Skeletal muscle satellite cell (primary cell): Measurements from ENCODE around the gene NR1I3.
"Not testable (repeated sequence)": the region's sequence is repeated elsewhere in the genome, so short reads cannot be mapped to it uniquely, and the experiment has no call there.

Experiments used
- H3K27me3 ChIP-seq: 2 replicates; pipeline ENCODE4 v1.7.0; 2013; ENCODE audit warnings: low read length; ENCODE audit not compliant: control insufficient read depth, insufficient read depth
- H3K36me3 ChIP-seq: 2 replicates; pipeline ENCODE4 v1.7.0; 2013; ENCODE audit warnings: mild to moderate bottlenecking, control low read depth, low read length; ENCODE audit not compliant: insufficient read depth
- H3K4me1 ChIP-seq: 2 replicates; pipeline ENCODE4 v1.7.0; 2013; ENCODE audit warnings: low read length; ENCODE audit not compliant: control insufficient read depth, insufficient read depth
- H3K4me2 ChIP-seq: 2 replicates; pipeline ENCODE4 v1.7.0; 2013; ENCODE audit warnings: mild to moderate bottlenecking, low read length
- H3K4me3 ChIP-seq: 2 replicates; pipeline ENCODE4 v1.7.0; 2013; ENCODE audit warnings: low read length
- H3K9ac ChIP-seq: 2 replicates; pipeline ENCODE4 v1.7.0; 2013; ENCODE audit warnings: mild to moderate bottlenecking, low read depth, low read length, moderate library complexity
- H3K9me3 ChIP-seq: replicated peaks from 2 replicates; pipeline ENCODE4 v1.7.0; 2013; ENCODE audit warnings: mild to moderate bottlenecking, control low read depth, low read length

NR1I3 gene

DNA sequence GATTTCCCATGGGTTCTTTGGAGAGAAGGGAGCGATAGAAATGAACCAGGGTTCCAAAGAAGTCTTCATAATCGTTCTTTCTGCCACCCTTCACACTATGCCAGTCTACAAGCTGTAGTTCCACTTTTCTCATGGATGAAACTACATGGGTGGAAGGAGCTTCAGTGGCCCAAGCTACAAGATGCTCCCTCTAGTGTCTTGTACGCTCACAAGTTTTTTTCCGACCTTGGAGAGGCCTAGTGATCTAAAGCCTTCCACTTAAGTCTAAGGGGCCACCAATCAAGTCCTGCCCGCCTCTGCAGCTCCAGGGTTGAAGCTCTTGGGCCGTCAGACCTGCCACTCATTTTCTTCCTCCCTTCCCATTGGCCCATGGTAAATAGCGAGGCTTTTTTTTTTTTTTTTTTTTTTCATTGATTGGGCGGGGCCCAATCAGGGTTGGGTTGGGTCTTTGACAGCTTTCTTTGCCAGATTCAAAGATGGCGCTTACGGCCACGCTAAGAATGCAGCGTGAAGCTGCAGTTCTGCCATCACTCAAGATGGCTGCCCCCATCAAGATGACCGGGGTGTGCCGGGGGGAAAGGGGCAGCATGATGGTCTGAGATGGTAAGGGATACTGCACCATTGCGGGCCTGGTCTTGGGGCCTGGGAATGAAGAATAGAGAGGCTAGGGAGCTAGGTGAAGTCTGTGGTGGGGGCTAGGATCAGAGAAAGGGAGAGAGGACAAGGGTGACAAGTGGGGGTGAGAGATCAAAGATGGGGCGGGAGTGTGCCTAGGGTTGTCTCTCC is 12.3 kb downstream of the NR1I3 start, which contains the start of gene TOMM40L:
TSS of gene TOMM40L (plus strand) at position 527 of the 786 bp plus-strand sequence. CDS start 430 bp downstream, outside the sequence.
- H3K4me3 ChIP-seq = peak within 1 kb of the TSS; percentile 93
- H3K27me3 ChIP-seq = no peaks in the 10 kb centered on the region
- H3K4me2 ChIP-seq = peak within 1 kb of the TSS; percentile 87
- no peaks in the 10 kb centered on the region for H3K9me3 ChIP-seq
- H3K36me3 ChIP-seq = peaks cover 19% of the 10 kb centered on the region
- peaks cover 20% of the 10 kb centered on the region for H3K4me1 ChIP-seq
- H3K9ac ChIP-seq = peak within 1 kb of the TSS; percentile 88

DNA sequence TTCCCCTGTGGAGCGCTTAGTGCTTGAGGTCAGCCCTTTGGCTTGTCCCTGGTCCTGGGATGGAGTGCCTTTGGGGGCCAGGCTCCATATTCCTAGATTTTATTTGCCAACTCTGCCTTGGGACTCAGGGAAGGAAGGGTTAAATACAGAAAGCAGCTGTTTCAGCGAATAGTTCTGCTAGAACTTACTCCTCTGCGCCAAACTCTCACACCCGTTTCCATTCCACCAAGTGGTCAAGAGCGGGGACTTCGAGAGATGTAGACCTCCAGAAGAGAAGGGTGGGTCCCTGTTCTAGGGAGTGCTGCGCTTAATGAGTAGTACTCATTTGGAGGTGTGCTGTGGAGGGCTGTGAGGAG is 12.8 kb downstream of the NR1I3 start:
- Histone ChIP-seq H3K4me3 (peak overlapping the region; percentile 1), H3K36me3 (peaks cover 19% of the 10 kb centered on the region)

DNA sequence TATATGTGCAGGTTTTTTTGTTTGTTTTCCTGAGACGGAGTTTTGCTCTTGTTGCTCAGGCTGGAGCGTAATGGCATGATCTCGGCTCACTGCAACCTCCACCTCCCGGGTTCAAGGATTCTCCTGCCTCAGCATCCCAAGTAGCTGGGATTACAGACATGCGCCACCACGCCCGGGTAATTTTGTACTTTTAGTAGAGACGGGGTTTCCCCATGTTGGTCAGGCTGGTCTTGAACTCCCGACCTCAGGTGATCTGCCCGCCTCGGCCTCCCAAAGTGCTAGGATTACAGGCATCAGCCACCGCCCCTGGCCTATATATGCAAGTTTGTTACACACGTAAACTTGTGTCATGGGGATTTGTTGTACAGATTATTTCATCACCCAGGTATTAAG is 13.3 kb downstream of the NR1I3 start:
- not testable (repeated sequence) for H3K9me3 ChIP-seq, H3K9ac ChIP-seq, H3K4me3 ChIP-seq, H3K4me2 ChIP-seq, H3K27me3 ChIP-seq
- H3K36me3 ChIP-seq = peaks cover 17% of the 10 kb centered on the region
- peaks cover 20% of the 10 kb centered on the region for H3K4me1 ChIP-seq

More for the DNA sequence above, 12.8 kb downstream of the NR1I3 start:
- Histone ChIP-seq H3K9me3 (no peaks in the 10 kb centered on the region), H3K4me1 (peaks cover 20% of the 10 kb centered on the region), H3K4me2 (peak overlapping the region; percentile 56), H3K27me3 (no peaks in the 10 kb centered on the region), H3K9ac (peak overlapping the region; percentile 15)

DNA sequence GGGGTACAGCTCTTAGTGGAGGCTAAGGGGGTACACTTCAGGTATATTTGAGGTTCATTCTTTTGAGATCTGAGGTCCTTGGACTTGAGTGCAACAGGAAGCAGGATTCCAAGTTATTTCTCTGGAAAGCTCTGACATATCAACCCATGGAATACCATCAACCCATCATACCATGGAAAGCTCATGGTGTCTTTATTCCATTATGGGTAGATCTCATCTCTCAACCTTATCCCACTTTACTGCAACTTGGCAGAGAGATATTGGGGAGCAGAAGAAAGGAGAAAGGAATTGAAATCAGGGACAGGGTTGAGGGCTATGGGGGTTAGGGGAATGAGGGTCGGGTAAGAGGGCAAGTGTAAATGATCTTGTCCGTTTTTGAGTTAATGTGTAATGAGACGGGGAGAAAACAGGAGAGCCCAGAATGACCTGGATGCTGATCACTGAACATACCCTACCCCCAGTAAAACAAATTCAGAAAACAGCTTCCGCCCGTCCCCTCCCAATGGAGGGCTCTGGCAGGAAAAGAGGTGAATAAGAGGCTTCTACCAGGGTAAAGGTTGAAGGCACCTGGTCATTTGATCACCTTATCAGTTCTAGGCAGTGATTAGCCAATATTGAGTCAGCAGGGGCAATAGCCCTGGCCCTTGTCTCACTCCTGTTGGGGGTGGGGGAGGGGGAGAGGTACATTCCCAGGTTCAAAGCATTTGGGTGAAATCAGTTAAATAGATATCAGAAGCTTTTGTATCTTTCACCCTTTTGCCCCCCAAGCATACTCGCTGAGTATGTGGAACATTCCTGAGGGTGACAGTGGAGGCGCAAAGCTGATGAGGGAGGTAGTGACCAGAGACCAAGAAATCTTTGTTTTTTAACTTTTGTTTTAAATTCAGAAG is 14.0 kb downstream of the NR1I3 start:
- Histone ChIP-seq H3K27me3 (no peaks in the 10 kb centered on the region), H3K4me3 (no peak overlapping the region), H3K9ac (no peak overlapping the region), H3K9me3 (no peaks in the 10 kb centered on the region), H3K4me1 (peaks cover 20% of the 10 kb centered on the region), H3K36me3 (peaks cover 10% of the 10 kb centered on the region), H3K4me2 (no peak overlapping the region)

DNA sequence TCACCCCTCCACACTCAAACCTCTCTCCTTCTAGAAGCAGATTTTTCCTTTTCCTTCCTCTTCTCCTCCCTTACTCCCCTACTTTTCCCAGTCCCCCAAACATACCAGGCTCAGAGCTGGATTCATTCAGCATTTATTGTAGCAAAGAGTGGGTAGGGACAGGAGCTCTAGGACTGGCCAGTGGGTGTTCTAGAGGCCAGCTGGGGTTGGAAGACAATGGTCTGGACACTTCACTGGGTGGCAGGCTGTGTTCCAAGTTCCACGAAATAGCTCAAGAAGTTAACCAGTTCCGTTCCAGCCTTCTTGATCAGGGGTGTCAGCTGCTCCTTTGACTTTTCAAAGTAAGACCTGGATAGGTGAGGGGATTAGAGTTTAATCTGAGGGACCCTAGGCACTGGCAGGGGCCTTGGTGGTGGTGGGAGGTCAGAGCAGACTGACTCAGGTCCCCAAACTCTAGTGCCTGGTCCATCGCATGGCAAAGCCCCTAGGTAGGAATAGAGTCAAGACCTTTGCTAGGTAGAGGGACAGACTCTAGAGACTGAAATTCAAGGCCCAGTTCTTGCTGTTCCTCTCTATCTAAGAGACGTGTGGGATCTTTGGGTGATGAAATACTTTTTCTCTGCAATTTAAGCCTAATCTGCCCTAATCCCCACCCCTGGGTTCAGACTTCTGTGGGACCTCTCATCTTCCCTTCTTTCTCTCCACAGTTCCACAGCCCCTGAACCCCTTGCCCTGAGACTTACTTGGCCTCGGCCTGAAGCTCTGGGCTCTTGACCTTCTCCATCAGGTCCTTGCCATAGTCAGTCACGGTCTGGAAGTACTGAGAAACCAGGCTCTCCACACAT is 15.6 kb downstream of the NR1I3 start:
- Histone ChIP-seq H3K4me2 (no peak overlapping the region), H3K4me3 (no peak overlapping the region), H3K9me3 (no peaks in the 10 kb centered on the region), H3K27me3 (no peaks in the 10 kb centered on the region), H3K9ac (no peak overlapping the region), H3K4me1 (peaks cover 22% of the 10 kb centered on the region), H3K36me3 (no peaks in the 10 kb centered on the region)

DNA sequence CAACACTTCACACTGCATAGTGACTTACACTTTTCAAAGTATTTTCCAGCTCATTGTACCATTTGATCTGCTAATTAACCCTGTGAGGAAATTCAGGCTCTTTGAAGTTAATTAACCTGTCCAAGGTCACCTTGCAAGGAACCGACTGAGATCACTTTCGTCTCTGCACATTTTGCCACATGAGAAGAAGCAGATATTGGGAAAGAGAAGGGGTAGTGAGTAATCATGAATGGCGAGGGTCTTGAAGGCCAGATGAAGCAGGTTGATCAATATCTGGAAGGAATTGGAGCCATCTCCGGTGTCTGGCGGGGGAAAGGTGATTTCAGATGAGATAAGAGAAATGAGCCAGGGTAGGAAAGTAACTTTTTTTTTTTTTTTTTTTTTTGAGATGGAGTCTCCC is 18.0 kb downstream of the NR1I3 start:
- Histone ChIP-seq H3K4me1 (peaks cover 23% of the 10 kb centered on the region), H3K4me2 (no peak overlapping the region), H3K27me3 (no peaks in the 10 kb centered on the region), H3K4me3 (no peak overlapping the region), H3K9ac (no peak overlapping the region), H3K36me3 (peaks cover 4% of the 10 kb centered on the region), H3K9me3 (no peaks in the 10 kb centered on the region)

DNA sequence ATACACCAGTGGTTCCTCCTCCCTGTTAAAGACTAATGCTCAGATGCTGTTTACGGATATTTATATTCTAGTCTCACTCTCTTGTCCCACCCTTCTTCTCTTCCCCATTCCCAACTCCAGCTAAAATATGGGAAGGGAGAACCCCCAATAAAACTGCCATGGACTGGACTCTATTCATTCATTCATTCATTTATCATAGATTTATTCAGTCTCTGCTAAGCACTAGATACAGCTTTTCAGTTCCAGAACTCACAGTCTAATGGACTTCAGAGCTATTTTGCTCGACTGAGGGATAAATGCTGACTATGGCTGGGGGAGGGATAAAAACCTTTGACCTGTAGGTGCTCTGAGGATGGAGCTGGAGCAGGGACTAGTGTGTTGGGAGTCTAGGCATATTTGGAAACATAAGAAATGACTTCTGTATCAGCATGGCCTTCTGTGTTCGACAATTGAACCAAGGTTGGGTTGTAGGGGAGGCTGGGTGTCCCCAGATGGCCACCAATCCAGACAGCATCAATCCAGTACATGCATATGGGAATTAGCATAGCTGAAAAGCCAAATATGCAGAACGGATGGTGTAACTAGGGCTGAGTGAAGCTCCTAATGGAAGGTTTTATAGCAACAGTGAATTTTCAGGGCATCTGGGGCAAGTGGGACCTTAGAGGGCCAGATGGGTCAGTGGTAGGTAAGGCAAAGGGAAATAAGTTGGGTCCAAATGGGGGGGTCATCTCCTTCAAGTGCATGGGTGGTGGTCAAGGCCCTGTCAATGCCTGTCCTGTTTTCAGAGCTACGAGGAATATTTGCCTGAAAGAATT is 18.7 kb downstream of the NR1I3 start:
- H3K4me2 ChIP-seq = no peak overlapping the region
- H3K9ac ChIP-seq = no peak overlapping the region
- peaks cover 7% of the 10 kb centered on the region for H3K36me3 ChIP-seq
- H3K4me1 ChIP-seq = peaks cover 22% of the 10 kb centered on the region
- no peaks in the 10 kb centered on the region for H3K9me3 ChIP-seq
- no peak overlapping the region for H3K4me3 ChIP-seq
- H3K27me3 ChIP-seq = no peaks in the 10 kb centered on the region

DNA sequence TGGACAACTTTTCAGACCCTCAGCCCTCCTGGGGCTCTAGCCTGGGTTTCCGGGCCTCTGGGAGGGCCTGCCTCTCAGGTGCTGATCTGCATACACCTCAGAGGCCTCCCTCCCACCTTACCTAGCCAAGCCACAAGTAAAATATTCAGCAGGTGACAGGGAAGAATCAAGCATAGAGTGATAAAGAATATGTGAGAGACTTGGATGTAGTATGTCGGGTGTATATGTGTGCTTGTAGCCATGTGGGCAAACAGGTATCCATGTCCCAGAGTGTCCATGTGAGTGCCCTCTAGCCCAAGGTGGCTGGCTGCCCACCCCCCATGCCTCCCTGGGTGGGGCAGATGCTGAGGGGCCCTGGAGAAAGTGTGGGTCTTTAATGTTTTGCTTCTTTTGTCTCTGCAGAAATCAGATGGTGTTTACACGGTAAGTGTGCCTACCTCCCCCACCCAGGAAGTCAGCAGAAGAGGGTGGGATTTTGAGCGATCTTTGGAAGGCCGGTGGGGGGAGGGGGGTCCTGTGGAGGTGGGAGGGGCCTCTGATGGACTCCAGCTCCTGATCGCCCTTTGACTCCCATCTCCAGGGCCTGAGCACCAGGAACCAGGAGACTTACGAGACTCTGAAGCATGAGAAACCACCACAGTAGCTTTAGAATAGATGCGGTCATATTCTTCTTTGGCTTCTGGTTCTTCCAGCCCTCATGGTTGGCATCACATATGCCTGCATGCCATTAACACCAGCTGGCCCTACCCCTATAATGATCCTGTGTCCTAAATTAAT is 19.5 kb downstream of the NR1I3 start:
- Histone ChIP-seq H3K9ac (no peak overlapping the region), H3K4me1 (peaks cover 22% of the 10 kb centered on the region)

DNA sequence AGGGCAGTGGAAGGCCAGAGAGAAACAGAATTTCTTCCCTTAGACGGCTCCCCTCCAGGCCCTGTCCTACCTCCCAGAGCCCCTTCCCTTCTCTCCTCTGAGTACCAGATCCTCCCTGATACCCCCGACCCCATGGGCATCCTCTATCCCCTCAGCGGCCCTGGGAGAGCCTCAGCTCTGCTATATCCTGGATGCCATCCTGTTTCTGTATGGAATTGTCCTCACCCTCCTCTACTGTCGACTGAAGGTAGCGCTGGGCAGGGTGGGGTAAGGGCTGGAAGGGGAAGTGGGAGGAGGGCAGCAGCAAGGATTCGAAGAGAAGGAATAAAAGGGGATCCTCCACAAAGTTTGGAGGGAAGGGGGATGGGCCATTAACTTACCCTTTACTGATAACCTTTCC is 20.2 kb downstream of the NR1I3 start:
- peak overlapping the region; percentile 72 for H3K4me2 ChIP-seq
- H3K36me3 ChIP-seq = peaks cover 22% of the 10 kb centered on the region
- H3K4me3 ChIP-seq = no peak overlapping the region
- no peaks in the 10 kb centered on the region for H3K27me3 ChIP-seq
- H3K9me3 ChIP-seq = no peaks in the 10 kb centered on the region
- peaks cover 22% of the 10 kb centered on the region for H3K4me1 ChIP-seq
- peak overlapping the region; percentile 74 for H3K9ac ChIP-seq

More for the DNA sequence above, 19.5 kb downstream of the NR1I3 start:
- Histone ChIP-seq H3K27me3 (no peaks in the 10 kb centered on the region), H3K4me2 (no peak overlapping the region), H3K9me3 (no peaks in the 10 kb centered on the region), H3K36me3 (peaks cover 15% of the 10 kb centered on the region), H3K4me3 (no peak overlapping the region)
